Hepatocyte (in vitro differentiated cells): ENCODE data around the gene OPN1LW. TPM values are rescaled to one million over a fixed set of nuclear protein-coding genes. Genes with fewer than 3 reads are reported as not detected.

Experiments used
- DNase-seq: peaks from one replicate; pipeline ENCODE4 v3.0.0-alpha.2; 2016; ENCODE audit warnings: low spot score
- H2AFZ ChIP-seq: fragments of 200-600 bp; sonication (generic); 2 replicates; pipeline ENCODE4 v1.6.0; 2016; ENCODE audit warnings: antibody characterized with exemption, mild to moderate bottlenecking
- H3K27ac ChIP-seq: fragments of 200-600 bp; sonication (generic); 2 replicates; pipeline ENCODE4 v1.5.1; 2016; ENCODE audit warnings: mild to moderate bottlenecking
- H3K27me3 ChIP-seq: fragments of 200-600 bp; sonication (generic); 2 replicates; pipeline ENCODE4 v1.6.1; 2016
- H3K36me3 ChIP-seq: fragments of 200-600 bp; sonication (generic); replicated peaks from 2 replicates; pipeline ENCODE4 v1.5.1; 2016; ENCODE audit warnings: low read depth; ENCODE audit not compliant: insufficient read depth
- H3K4me1 ChIP-seq: fragments of 200-600 bp; sonication (generic); 2 replicates; pipeline ENCODE4 v1.5.1; 2016; ENCODE audit warnings: mild to moderate bottlenecking, moderate library complexity; ENCODE audit not compliant: insufficient read depth
- H3K4me2 ChIP-seq: fragments of 200-600 bp; sonication (generic); 2 replicates; pipeline ENCODE4 v1.6.0; 2016
- H3K4me3 ChIP-seq: fragments of 200-600 bp; sonication (generic); 2 replicates; pipeline ENCODE4 v1.5.1; 2016; ENCODE audit warnings: mild to moderate bottlenecking
- H3K79me2 ChIP-seq: fragments of 200-600 bp; sonication (generic); 2 replicates; pipeline ENCODE4 v1.6.0; 2017; ENCODE audit warnings: mild to moderate bottlenecking
- H3K9me2 ChIP-seq: fragments of 200-600 bp; sonication (generic); replicated peaks from 2 replicates; pipeline ENCODE4 v1.6.0; 2017; ENCODE audit warnings: mild to moderate bottlenecking; ENCODE audit not compliant: insufficient read depth
- H3K9me3 ChIP-seq: fragments of 200-600 bp; sonication (generic); 2 replicates; pipeline ENCODE4 v1.5.1; 2016; ENCODE audit warnings: low read depth, mild to moderate bottlenecking
- H4K20me1 ChIP-seq: fragments of 200-600 bp; sonication (generic); 2 replicates; pipeline ENCODE4 v1.6.0; 2016; ENCODE audit warnings: mild to moderate bottlenecking; ENCODE audit not compliant: insufficient read depth, poor library complexity, severe bottlenecking
- EZH2 ChIP-seq: fragments of 200-600 bp; sonication (generic); IDR thresholded peaks from 2 replicates; pipeline ENCODE4 v1.6.1; 2016; ENCODE audit warnings: antibody characterized with exemption, mild to moderate bottlenecking, borderline replicate concordance
- EZH2phosphoT487 ChIP-seq: fragments of 200-600 bp; sonication (generic); IDR thresholded peaks from one replicate; pipeline ENCODE4 v1.6.1; 2018; ENCODE audit warnings: antibody characterized with exemption, mild to moderate bottlenecking, low read depth, moderate library complexity; ENCODE audit not compliant: unreplicated experiment, severe bottlenecking
- WGBS: methylation state at CpG from one replicate; pipeline ENCODE4 v1.1.6; 2016; ENCODE audit warnings: low lambda C conversion rate; ENCODE audit errors: missing lambda C conversion rate; 5-methylcytosine and 5-hydroxymethylcytosine counted together
- polyA plus RNA-seq: library from polyadenylated mRNA; unstranded; fragments of >200 nt; fragmentation: Nextera tagmentation; extraction: Ambion mirVana; gene quantifications from 2 replicates; pipeline ENCODE4 v1.2.1, GENCODE V29; 2016
- total RNA-seq: library from RNA; depleted of rRNA; stranded (reverse); fragments of >200 nt; gene quantifications from 2 replicates; pipeline ENCODE4 v1.2.3, GENCODE V29; 2014
- TF ChIP-seq, protein P1 (sequence below): fragments of 200-600 bp; sonication (generic); IDR thresholded peaks from 2 replicates; pipeline ENCODE4 v1.5.1; 2016; ENCODE audit warnings: antibody characterized with exemption, mild to moderate bottlenecking; ENCODE audit not compliant: poor library complexity

Gene OPN1LW
- total and polyA plus RNA-seq, 2 experiments from 2014 or later: not detected

DNA sequence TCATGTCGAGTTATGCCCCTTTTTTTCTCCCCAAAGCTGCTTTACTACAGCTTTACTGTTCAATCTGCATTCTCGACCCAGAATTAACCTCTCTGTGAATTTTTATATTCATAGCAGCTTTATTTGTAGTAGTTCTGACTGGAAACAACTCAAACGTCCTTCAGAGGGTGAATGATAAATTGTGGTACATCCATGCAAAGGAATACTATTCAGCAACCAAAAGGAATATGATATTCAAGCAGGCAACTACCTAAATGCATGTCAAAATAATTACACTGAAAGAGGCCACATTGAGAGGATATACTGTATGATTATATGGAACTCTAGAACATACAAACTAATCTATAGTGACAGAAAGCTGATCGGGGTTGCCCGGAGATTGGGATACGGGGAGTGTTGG lies 26.5 kb upstream of the OPN1LW start:
- no peak overlapping the region for H2AFZ ChIP-seq
- H3K4me2 ChIP-seq: no peak overlapping the region
- no peaks in the 10 kb centered on the region for H3K27me3 ChIP-seq
- no peaks in the 10 kb centered on the region for H4K20me1 ChIP-seq
- no peaks in the 10 kb centered on the region for H3K79me2 ChIP-seq
- no peaks in the 10 kb centered on the region for H3K9me2 ChIP-seq
- no peak overlapping the region for H3K27ac ChIP-seq
- no peak overlapping the region for H3K4me3 ChIP-seq
- no peaks in the 10 kb centered on the region for H3K36me3 ChIP-seq
- H3K4me1 ChIP-seq: no peaks in the 10 kb centered on the region
- no peak for DNase-seq
- 74% methylated on average over 6 of the region's 6 CpGs for WGBS
- H3K9me3 ChIP-seq: no peaks in the 10 kb centered on the region
- no peak for TF ChIP-seq EZH2
- no peak for TF ChIP-seq EZH2phosphoT487
- TF ChIP-seq, protein P1, sequence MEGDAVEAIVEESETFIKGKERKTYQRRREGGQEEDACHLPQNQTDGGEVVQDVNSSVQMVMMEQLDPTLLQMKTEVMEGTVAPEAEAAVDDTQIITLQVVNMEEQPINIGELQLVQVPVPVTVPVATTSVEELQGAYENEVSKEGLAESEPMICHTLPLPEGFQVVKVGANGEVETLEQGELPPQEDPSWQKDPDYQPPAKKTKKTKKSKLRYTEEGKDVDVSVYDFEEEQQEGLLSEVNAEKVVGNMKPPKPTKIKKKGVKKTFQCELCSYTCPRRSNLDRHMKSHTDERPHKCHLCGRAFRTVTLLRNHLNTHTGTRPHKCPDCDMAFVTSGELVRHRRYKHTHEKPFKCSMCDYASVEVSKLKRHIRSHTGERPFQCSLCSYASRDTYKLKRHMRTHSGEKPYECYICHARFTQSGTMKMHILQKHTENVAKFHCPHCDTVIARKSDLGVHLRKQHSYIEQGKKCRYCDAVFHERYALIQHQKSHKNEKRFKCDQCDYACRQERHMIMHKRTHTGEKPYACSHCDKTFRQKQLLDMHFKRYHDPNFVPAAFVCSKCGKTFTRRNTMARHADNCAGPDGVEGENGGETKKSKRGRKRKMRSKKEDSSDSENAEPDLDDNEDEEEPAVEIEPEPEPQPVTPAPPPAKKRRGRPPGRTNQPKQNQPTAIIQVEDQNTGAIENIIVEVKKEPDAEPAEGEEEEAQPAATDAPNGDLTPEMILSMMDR: no peak

DNA sequence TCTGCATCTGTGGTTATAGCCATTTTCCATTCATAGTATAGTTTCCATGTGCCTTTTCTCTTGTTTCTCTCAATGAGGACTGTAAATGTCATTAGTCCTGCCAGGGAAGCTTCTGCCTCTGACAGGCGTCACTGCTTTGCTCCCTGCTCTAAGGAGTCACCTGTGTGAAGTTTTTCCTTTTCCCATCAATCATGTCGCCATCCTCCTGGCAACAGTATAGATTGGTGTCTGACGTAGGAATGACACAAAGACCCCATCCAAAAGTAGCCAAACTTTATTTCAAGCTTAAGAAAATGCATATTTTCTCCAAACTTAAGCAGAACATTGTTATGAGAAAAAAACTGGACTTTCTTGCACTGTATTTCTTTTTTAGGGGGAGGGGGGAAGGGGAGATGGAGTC lies 23.5 kb upstream of the OPN1LW start:
- no peak overlapping the region for H3K27ac ChIP-seq
- H4K20me1 ChIP-seq: no peaks in the 10 kb centered on the region
- no peak for DNase-seq
- H3K36me3 ChIP-seq: no peaks in the 10 kb centered on the region
- no peaks in the 10 kb centered on the region for H3K9me2 ChIP-seq
- no peak overlapping the region for H2AFZ ChIP-seq
- no peaks in the 10 kb centered on the region for H3K27me3 ChIP-seq
- H3K4me3 ChIP-seq: no peak overlapping the region
- no peak overlapping the region for H3K4me2 ChIP-seq
- no peaks in the 10 kb centered on the region for H3K9me3 ChIP-seq
- no peaks in the 10 kb centered on the region for H3K79me2 ChIP-seq
- TF ChIP-seq, protein P1: no peak
- no peak for TF ChIP-seq EZH2
- TF ChIP-seq EZH2phosphoT487: no peak
- WGBS: 67% methylated on average over 3 of the region's 3 CpGs
- H3K4me1 ChIP-seq: no peaks in the 10 kb centered on the region

- Histone ChIP-seq H4K20me1 (no peaks in the 10 kb centered on the region), H3K27me3 (no peaks in the 10 kb centered on the region), H3K4me2 (no peak overlapping the region), H3K4me3 (no peak overlapping the region), H3K9me3 (no peaks in the 10 kb centered on the region), H3K79me2 (no peaks in the 10 kb centered on the region), H2AFZ (no peak overlapping the region), H3K4me1 (no peaks in the 10 kb centered on the region), H3K36me3 (no peaks in the 10 kb centered on the region), H3K9me2 (no peaks in the 10 kb centered on the region), H3K27ac (no peak overlapping the region)
- TF ChIP-seq EZH2phosphoT487: no peak
- TF ChIP-seq EZH2: no peak
- TF ChIP-seq, protein P1: no peak
- DNase-seq: no peak
- 88% methylated on average over 4 of the region's 4 CpGs for WGBS
Measured at GRCh38 chrX:154121207-154121606, 22.8 kb upstream of the OPN1LW start.

- TF ChIP-seq EZH2: no peak
- TF ChIP-seq, protein P1: no peak
- no peak for TF ChIP-seq EZH2phosphoT487
- Histone ChIP-seq H3K27ac (no peak overlapping the region), H3K79me2 (no peaks in the 10 kb centered on the region), H4K20me1 (no peaks in the 10 kb centered on the region), H3K4me3 (no peak overlapping the region), H3K9me3 (no peaks in the 10 kb centered on the region), H3K36me3 (no peaks in the 10 kb centered on the region), H3K4me2 (no peak overlapping the region), H2AFZ (no peak overlapping the region), H3K9me2 (no peaks in the 10 kb centered on the region), H3K27me3 (no peaks in the 10 kb centered on the region), H3K4me1 (no peaks in the 10 kb centered on the region)
- WGBS: 71% methylated on average over 11 of the region's 11 CpGs
- no peak for DNase-seq
Measured at GRCh38 chrX:154121961-154122360, 22.1 kb upstream of the OPN1LW start.
